GM10266 (cell line): ENCODE data around the gene AOC1.

ENCODE experiments used
- DNase-seq: peaks from one replicate; pipeline ENCODE4 v3.0.0; 2012; ENCODE audit errors: extremely low spot score
- CTCF ChIP-seq: IDR thresholded peaks from 2 replicates; pipeline ENCODE4 v1.5.1; 2012; ENCODE audit warnings: mild to moderate bottlenecking, low read depth; ENCODE audit not compliant: control insufficient read depth, insufficient read depth; ENCODE audit errors: missing control alignments

Gene AOC1

GRCh38 chr7:150854066-150855000 is 2.0 kb downstream of the AOC1 start:
- no peak for TF ChIP-seq CTCF
- no peak for DNase-seq

- no peak for DNase-seq
- no peak for TF ChIP-seq CTCF
Observed at GRCh38 chr7:150855046-150855445, 2.7 kb downstream of the AOC1 start.

- no peak for TF ChIP-seq CTCF
Observed at GRCh38 chr7:150855476-150856302, 3.4 kb downstream of the AOC1 start.

GRCh38 chr7:150856303-150857275 is 4.3 kb downstream of the AOC1 start:
- TF ChIP-seq CTCF, result no peak
- DNase-seq, result no peak

More at GRCh38 chr7:150855476-150856302, 3.4 kb downstream of the AOC1 start:
- DNase-seq, result no peak

- no peak for TF ChIP-seq CTCF
- no peak for DNase-seq
Observed at GRCh38 chr7:150857276-150858055, 5.1 kb downstream of the AOC1 start.
